Measurements from ENCODE around the gene ANKRD63. TPM values are rescaled to one million over a fixed set of nuclear protein-coding genes. Genes with fewer than 3 reads are reported as not detected.

ANKRD63 gene
- polyA plus RNA-seq, 1 experiment: not detected

GRCh38 chr15:40296561-40297230 is 13.8 kb upstream of the ANKRD63 start:
- POLR2A ChIA-PET: no interaction called here
- Histone ChIP-seq H3K27ac (ENCODE audit: low read depth, low read length) (no peak overlapping the region), H3K9me3 (ENCODE audit: control insufficient read depth, insufficient read depth, low read length) (peaks cover 13% of the 10 kb centered on the region), H3K4me3 (ENCODE audit: low read depth, low read length) (no peak overlapping the region), H3K27me3 (ENCODE audit: control insufficient read depth, insufficient read depth, low read length) (peaks cover 83% of the 10 kb centered on the region)
- CTCF ChIA-PET: interaction anchor here (0.6 to 1.2 kb wide), 2 partner anchors 18 to 79 kb away, joined by 4 read pairs; no protein-coding TSS in a partner anchor
- no peak for DNase-seq (ENCODE audit: low read depth, low spot score)
- no peak for TF ChIP-seq CTCF (IDR thresholded peaks at IDR 0.05; ENCODE audit: low read depth, low read length)

GRCh38 chr15:40295877-40296560 is 13.2 kb upstream of the ANKRD63 start:
- POLR2A ChIA-PET: no interaction called here
- H3K27ac ChIP-seq (ENCODE audit: low read depth, low read length): no peak overlapping the region
- peaks cover 12% of the 10 kb centered on the region for H3K9me3 ChIP-seq (ENCODE audit: control insufficient read depth, insufficient read depth, low read length)
- no peak for TF ChIP-seq CTCF (IDR thresholded peaks at IDR 0.05; ENCODE audit: low read depth, low read length)
- H3K4me3 ChIP-seq (ENCODE audit: low read depth, low read length): no peak overlapping the region
- DNase-seq (ENCODE audit: low read depth, low spot score): no peak
- peaks cover 80% of the 10 kb centered on the region for H3K27me3 ChIP-seq (ENCODE audit: control insufficient read depth, insufficient read depth, low read length)
- CTCF ChIA-PET: interaction anchor here (0.6 to 1.2 kb wide), 2 partner anchors 17 to 79 kb away, joined by 4 read pairs; no protein-coding TSS in a partner anchor

- TF ChIP-seq CTCF (IDR thresholded peaks at IDR 0.05; ENCODE audit: low read depth, low read length): no peak
- H3K27me3 ChIP-seq (ENCODE audit: control insufficient read depth, insufficient read depth, low read length): peaks cover 76% of the 10 kb centered on the region
- CTCF ChIA-PET: interaction anchor here (0.9 to 1.2 kb wide), 2 partner anchors 17 to 22 kb away, joined by 3 to 5 read pairs; no protein-coding TSS in a partner anchor
These were observed 12.4 kb upstream of the ANKRD63 start for GRCh38 chr15:40295297-40295696.

GRCh38 chr15:40293905-40294895 is 11.3 kb upstream of the ANKRD63 start:
- ChIA-PET CTCF (interaction anchor here (0.9 to 1.4 kb wide), 3 partner anchors 15 to 21 kb away, joined by 3 to 5 read pairs (median 4); no protein-coding TSS in a partner anchor), POLR2A (no interaction called here)
- Histone ChIP-seq H3K4me3 (ENCODE audit: low read depth, low read length) (no peak overlapping the region), H3K27me3 (ENCODE audit: control insufficient read depth, insufficient read depth, low read length) (peaks cover 77% of the 10 kb centered on the region), H3K27ac (ENCODE audit: low read depth, low read length) (no peak overlapping the region), H3K9me3 (ENCODE audit: control insufficient read depth, insufficient read depth, low read length) (peaks cover 3% of the 10 kb centered on the region)
- no peak for DNase-seq (ENCODE audit: low read depth, low spot score)
- no peak for TF ChIP-seq CTCF (IDR thresholded peaks at IDR 0.05; ENCODE audit: low read depth, low read length)

More at GRCh38 chr15:40295297-40295696, 12.4 kb upstream of the ANKRD63 start:
- H3K4me3 ChIP-seq (ENCODE audit: low read depth, low read length): no peak overlapping the region
- DNase-seq (ENCODE audit: low read depth, low spot score): no peak
- no peak overlapping the region for H3K27ac ChIP-seq (ENCODE audit: low read depth, low read length)
- H3K9me3 ChIP-seq (ENCODE audit: control insufficient read depth, insufficient read depth, low read length): peaks cover 8% of the 10 kb centered on the region
- POLR2A ChIA-PET: no interaction called here

Measured in AG04450 (cell line).